ENCODE measurements around the gene FOXK1. TPM values are rescaled to one million over a fixed set of nuclear protein-coding genes. Genes with fewer than 3 reads are reported as not detected.
"Not testable (repeated sequence)": the region's sequence is repeated elsewhere in the genome, so short reads cannot be mapped to it uniquely, and the experiment has no call there.

FOXK1 gene
- total RNA-seq, 5 donors from 2014 or later (not counting 1 experiment from before 2014, with no cell fraction given), result 63.9 to 79.7 (median 74.2) TPM

DNA sequence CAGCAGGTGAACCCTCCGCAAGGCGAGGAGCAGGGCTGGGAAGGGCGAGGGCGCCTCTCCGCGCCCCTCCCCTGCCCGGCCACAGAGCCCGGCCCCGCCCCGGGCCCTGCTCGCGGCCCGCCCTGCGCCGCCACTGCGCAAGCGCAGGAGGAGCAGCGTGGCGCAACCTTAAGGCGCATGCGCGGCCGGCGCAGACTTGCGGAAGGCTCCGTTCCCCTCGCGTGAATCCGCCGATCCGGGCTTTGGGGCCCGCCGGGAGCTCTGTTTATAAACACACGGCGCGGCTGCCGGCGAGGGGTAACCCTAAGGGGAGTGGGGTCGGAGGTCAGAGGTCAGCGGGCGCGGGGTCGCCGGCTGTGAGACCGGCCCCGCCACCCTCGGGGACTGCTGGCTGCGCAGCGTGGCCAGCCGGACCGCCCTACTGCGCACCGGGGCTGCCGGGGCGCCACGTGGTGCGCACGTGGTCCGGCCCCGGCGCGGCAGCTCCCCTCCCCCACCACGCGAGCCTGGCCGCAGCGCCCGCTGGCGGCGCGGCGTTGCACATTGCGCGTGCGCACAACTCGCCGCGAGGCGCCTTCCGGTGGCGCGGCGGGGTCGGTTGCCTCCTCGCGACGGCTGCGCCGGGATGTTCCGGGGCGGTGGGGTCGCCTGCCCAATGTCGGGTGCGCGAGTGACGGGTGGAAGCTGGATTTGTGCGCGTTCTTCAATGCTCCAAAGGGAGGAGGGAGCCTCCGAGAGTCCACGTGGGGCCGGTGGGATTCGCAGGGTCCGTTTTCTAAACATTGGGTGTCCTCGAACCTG lies 40.2 kb upstream of the FOXK1 start:
- Histone ChIP-seq H3K27me3 (replicated peaks in 1 of 2; ENCODE audit: control insufficient read depth in 2 of 2, extremely low read depth in 1 of 2, insufficient read depth in 2 of 2, low read length in 1 of 2) (peaks cover 0 to 3% of the 10 kb centered on the region in 2 experiments), H3K9me3 (no peaks in the 10 kb centered on the region), H3K4me1 (ENCODE audit: control insufficient read depth in 1 of 2, extremely low read depth in 1 of 2, insufficient read depth in 2 of 2, low read length in 2 of 2) (peaks cover 7 to 19% of the 10 kb centered on the region in 2 experiments), H3K27ac (ENCODE audit: low read length) (peak overlapping the region; percentile 93), H3K36me3 (ENCODE audit: control insufficient read depth in 2 of 2, extremely low read depth in 1 of 2, insufficient read depth in 1 of 2, low read length in 1 of 2) (no peaks in the 10 kb centered on the region), H3K4me3 (ENCODE audit: control insufficient read depth in 1 of 2, extremely low read depth in 1 of 2, low read length in 1 of 2) (peak overlapping the region; percentile 79 to 85)
- DNase-seq, result peak; percentile 88 to 99 (median 95)
- H3K4me1 Mint-ChIP-seq, result peaks cover 14 to 20% (median 18%) of the 10 kb centered on the region in 3 donors
- POLR2A ChIA-PET, result interaction anchor here (0.6 to 0.9 kb wide), 5 partner anchors 43 to 1180 kb away, joined by 3 to 5 read pairs (median 4); partner anchors contain the start of gene AP5Z1 (in 1 of the 2)
- H3K4me3 Mint-ChIP-seq, result peak overlapping the region; percentile 86 to 88 (median 88)
- H3K9me3 Mint-ChIP-seq, result no peaks in the 10 kb centered on the region
- peak; percentile 80 to 88 (median 85) for ATAC-seq (replicated peaks in 1 of 4)
- H3K27me3 Mint-ChIP-seq, result no peaks in the 10 kb centered on the region
- H3K36me3 Mint-ChIP-seq, result no peaks in the 10 kb centered on the region
- under 1% methylated on average over 85 of the region's 103 CpGs for WGBS (ENCODE audit: insufficient coverage)
- CTCF ChIA-PET, result interaction anchor here (0.5 to 1.5 kb wide), 10 partner anchors 30 to 331 kb away, joined by 3 to 12 read pairs (median 4); partner anchors contain the start of genes AP5Z1 (in 1 of the 2) and FOXK1 (in 1 of the 2)
- H3K27ac Mint-ChIP-seq, result peak overlapping the region; percentile 95 to 97

DNA sequence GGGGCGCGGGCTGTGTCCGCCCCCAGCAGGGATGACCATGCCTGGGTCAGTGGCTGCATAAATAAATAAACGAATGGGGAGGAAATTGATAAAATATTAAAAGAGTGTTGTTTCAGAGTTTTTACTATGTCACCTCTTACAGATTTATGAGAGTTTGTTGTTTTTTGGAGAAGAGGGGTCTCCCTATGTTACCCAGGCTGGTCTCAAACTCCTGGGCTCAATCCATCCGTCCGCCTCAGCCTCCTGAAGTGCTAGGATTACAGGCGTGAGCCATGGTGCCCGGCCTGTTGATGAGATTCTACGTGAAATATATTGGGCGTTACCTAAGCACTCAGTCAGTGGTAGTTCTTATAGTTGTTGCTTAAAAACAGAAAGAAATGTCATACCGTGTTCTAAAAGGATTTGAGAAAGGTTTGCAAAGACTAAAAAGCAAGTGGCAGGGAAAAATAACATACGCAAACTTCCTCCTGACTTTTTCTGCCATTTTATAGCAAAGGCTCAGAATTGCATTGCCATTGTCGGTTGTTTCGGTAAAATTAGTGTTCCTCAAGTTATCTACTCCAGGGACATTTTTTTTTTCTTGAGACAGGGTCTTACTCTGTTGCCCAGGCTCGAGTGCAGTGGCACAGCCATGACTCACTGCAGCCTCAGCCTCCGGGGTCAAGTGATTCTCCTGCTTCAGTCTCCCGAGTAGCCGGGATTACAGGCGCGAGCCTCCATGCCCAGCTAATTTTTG lies 39.5 kb upstream of the FOXK1 start:
- Mint-ChIP-seq H3K27ac (peak overlapping the region; percentile 95 to 97), H3K9me3 (no peaks in the 10 kb centered on the region), H3K4me1 (peaks cover 14 to 20% (median 18%) of the 10 kb centered on the region in 3 donors), H3K4me3 (peak overlapping the region; percentile 86 to 88 (median 88)), H3K36me3 (no peaks in the 10 kb centered on the region), H3K27me3 (no peaks in the 10 kb centered on the region)
- ChIA-PET CTCF (interaction anchor here in 1 of 2 donors (1.1 to 1.5 kb wide), 3 partner anchors 31 to 133 kb away, joined by 3 to 12 read pairs (median 7); partner anchors contain the start of genes AP5Z1 and FOXK1), POLR2A (interaction anchor here in 1 of 2 donors (0.6 to 0.7 kb wide), 2 partner anchors 108 to 1181 kb away, joined by 3 to 8 read pairs; no protein-coding TSS in a partner anchor)
- DNase-seq, result peak in 2 of 35 experiments; percentile 1 to 23
- ATAC-seq (replicated peaks in 1 of 4), result no peak
- WGBS (ENCODE audit: insufficient coverage), result 62% methylated on average over 9 of the region's 20 CpGs
- Histone ChIP-seq H3K36me3 (ENCODE audit: control insufficient read depth in 2 of 2, extremely low read depth in 1 of 2, insufficient read depth in 1 of 2, low read length in 1 of 2) (no peaks in the 10 kb centered on the region), H3K9me3 (no peaks in the 10 kb centered on the region), H3K4me1 (ENCODE audit: control insufficient read depth in 1 of 2, extremely low read depth in 1 of 2, insufficient read depth in 2 of 2, low read length in 2 of 2) (peaks cover 7 to 19% of the 10 kb centered on the region in 2 experiments), H3K27ac (ENCODE audit: low read length) (peak overlapping the region; percentile 93), H3K4me3 (ENCODE audit: control insufficient read depth in 1 of 2, extremely low read depth in 1 of 2, low read length in 1 of 2) (peak overlapping the region; percentile 79 to 85), H3K27me3 (replicated peaks in 1 of 2; ENCODE audit: control insufficient read depth in 2 of 2, extremely low read depth in 1 of 2, insufficient read depth in 2 of 2, low read length in 1 of 2) (peaks cover 0 to 3% of the 10 kb centered on the region in 2 experiments)

DNA sequence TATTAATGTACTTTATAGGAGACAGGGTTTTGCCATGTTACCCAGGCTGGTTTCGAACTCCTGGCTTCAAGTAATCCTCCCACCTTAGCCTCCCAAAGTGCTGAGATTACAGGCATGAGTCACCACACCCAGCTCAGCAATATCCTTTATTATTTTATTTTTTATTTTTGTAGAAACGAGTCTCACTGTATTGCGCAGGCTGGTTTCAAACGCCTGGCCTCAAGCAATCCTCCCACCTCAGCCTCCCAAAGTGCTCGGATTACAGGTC lies 39.0 kb upstream of the FOXK1 start:
- peak overlapping the region; percentile 86 to 88 (median 88) for H3K4me3 Mint-ChIP-seq
- H3K9me3 Mint-ChIP-seq; ATAC-seq (replicated peaks in 1 of 4); H3K4me3 ChIP-seq (ENCODE audit: control insufficient read depth in 1 of 2, extremely low read depth in 1 of 2, low read length in 1 of 2); H3K36me3 Mint-ChIP-seq; H3K36me3 ChIP-seq (ENCODE audit: control insufficient read depth in 2 of 2, extremely low read depth in 1 of 2, insufficient read depth in 1 of 2, low read length in 1 of 2); H3K27me3 ChIP-seq (replicated peaks in 1 of 2; ENCODE audit: control insufficient read depth in 2 of 2, extremely low read depth in 1 of 2, insufficient read depth in 2 of 2, low read length in 1 of 2); H3K27ac ChIP-seq (ENCODE audit: low read length); DNase-seq; H3K9me3 ChIP-seq; H3K27me3 Mint-ChIP-seq; CTCF ChIA-PET: not testable (repeated sequence)
- H3K27ac Mint-ChIP-seq, result peak overlapping the region; percentile 95 to 97
- WGBS (ENCODE audit: insufficient coverage), result no CpG with 5 or more reads among the region's 5 CpGs
- H3K4me1 Mint-ChIP-seq, result peaks cover 14 to 20% (median 18%) of the 10 kb centered on the region in 3 donors
- H3K4me1 ChIP-seq (ENCODE audit: control insufficient read depth in 1 of 2, extremely low read depth in 1 of 2, insufficient read depth in 2 of 2, low read length in 2 of 2), result peaks cover 7 to 19% of the 10 kb centered on the region in 2 experiments
- POLR2A ChIA-PET, result interaction anchor here in 1 of 2 donors (0.6 kb wide), 1 partner anchor 107 kb away, joined by 8 read pairs; no protein-coding TSS in a partner anchor

GRCh38 chr7:4645246-4645645 lies 36.8 kb upstream of the FOXK1 start:
- no peak overlapping the region for H3K27ac ChIP-seq (ENCODE audit: low read length)
- ChIA-PET CTCF (no interaction called here), POLR2A (no interaction called here)
- no peaks in the 10 kb centered on the region for H3K27me3 ChIP-seq (replicated peaks in 1 of 2; ENCODE audit: control insufficient read depth in 2 of 2, extremely low read depth in 1 of 2, insufficient read depth in 2 of 2, low read length in 1 of 2)
- no peaks in the 10 kb centered on the region for H3K36me3 ChIP-seq (ENCODE audit: control insufficient read depth in 2 of 2, extremely low read depth in 1 of 2, insufficient read depth in 1 of 2, low read length in 1 of 2)
- ATAC-seq (replicated peaks in 1 of 4) (no peak), DNase-seq (no peak)
- Mint-ChIP-seq H3K27me3 (no peaks in the 10 kb centered on the region), H3K4me3 (no peak overlapping the region), H3K4me1 (peaks cover 8 to 15% (median 13%) of the 10 kb centered on the region in 3 donors), H3K9me3 (no peaks in the 10 kb centered on the region), H3K27ac (no peak overlapping the region), H3K36me3 (no peaks in the 10 kb centered on the region)
- H3K9me3 ChIP-seq, result no peaks in the 10 kb centered on the region
- H3K4me1 ChIP-seq (ENCODE audit: control insufficient read depth in 1 of 2, extremely low read depth in 1 of 2, insufficient read depth in 2 of 2, low read length in 2 of 2), result peaks cover 7 to 16% of the 10 kb centered on the region in 2 experiments
- no CpG with 5 or more reads among the region's 2 CpGs for WGBS (ENCODE audit: insufficient coverage)
- H3K4me3 ChIP-seq (ENCODE audit: control insufficient read depth in 1 of 2, extremely low read depth in 1 of 2, low read length in 1 of 2), result no peak overlapping the region

- Mint-ChIP-seq H3K4me3 (no peak overlapping the region), H3K27me3 (no peaks in the 10 kb centered on the region), H3K9me3 (no peaks in the 10 kb centered on the region), H3K4me1 (no peaks in the 10 kb centered on the region), H3K36me3 (no peaks in the 10 kb centered on the region), H3K27ac (no peak overlapping the region)
- Histone ChIP-seq H3K27ac (ENCODE audit: low read length) (no peak overlapping the region), H3K9me3 (no peaks in the 10 kb centered on the region), H3K4me3 (ENCODE audit: control insufficient read depth in 1 of 2, extremely low read depth in 1 of 2, low read length in 1 of 2) (no peak overlapping the region), H3K36me3 (ENCODE audit: control insufficient read depth in 2 of 2, extremely low read depth in 1 of 2, insufficient read depth in 1 of 2, low read length in 1 of 2) (no peaks in the 10 kb centered on the region), H3K4me1 (ENCODE audit: control insufficient read depth in 1 of 2, extremely low read depth in 1 of 2, insufficient read depth in 2 of 2, low read length in 2 of 2) (no peaks in the 10 kb centered on the region), H3K27me3 (replicated peaks in 1 of 2; ENCODE audit: control insufficient read depth in 2 of 2, extremely low read depth in 1 of 2, insufficient read depth in 2 of 2, low read length in 1 of 2) (no peaks in the 10 kb centered on the region)
- DNase-seq (no peak), ATAC-seq (replicated peaks in 1 of 4) (no peak)
- WGBS (ENCODE audit: insufficient coverage), result 85% methylated on average over 4 of the region's 7 CpGs
- ChIA-PET POLR2A (interaction anchor here in 1 of 2 donors (0.7 kb wide), 1 partner anchor 18 kb away, joined by 9 read pairs; no protein-coding TSS in a partner anchor), CTCF (no interaction called here)
These were observed 34.0 kb upstream of the FOXK1 start for GRCh38 chr7:4648111-4648510.

- H3K27ac Mint-ChIP-seq, result no peak overlapping the region
- WGBS (ENCODE audit: insufficient coverage), result 88% methylated on average over 17 of the region's 18 CpGs
- ChIA-PET CTCF (interaction anchor here in 1 of 2 donors (0.7 kb wide), 1 partner anchor 27 kb away, joined by 3 read pairs; no protein-coding TSS in a partner anchor), POLR2A (no interaction called here)
- H3K4me3 Mint-ChIP-seq, result no peak overlapping the region
- Histone ChIP-seq H3K4me1 (ENCODE audit: control insufficient read depth in 1 of 2, extremely low read depth in 1 of 2, insufficient read depth in 2 of 2, low read length in 2 of 2) (no peaks in the 10 kb centered on the region), H3K27ac (ENCODE audit: low read length) (no peak overlapping the region), H3K36me3 (ENCODE audit: control insufficient read depth in 2 of 2, extremely low read depth in 1 of 2, insufficient read depth in 1 of 2, low read length in 1 of 2) (no peaks in the 10 kb centered on the region), H3K4me3 (ENCODE audit: control insufficient read depth in 1 of 2, extremely low read depth in 1 of 2, low read length in 1 of 2) (no peak overlapping the region), H3K9me3 (no peaks in the 10 kb centered on the region), H3K27me3 (replicated peaks in 1 of 2; ENCODE audit: control insufficient read depth in 2 of 2, extremely low read depth in 1 of 2, insufficient read depth in 2 of 2, low read length in 1 of 2) (peaks cover 0 to 6% of the 10 kb centered on the region in 2 experiments)
- ATAC-seq (replicated peaks in 1 of 4), result no peak
- DNase-seq, result no peak
- H3K27me3 Mint-ChIP-seq, result no peaks in the 10 kb centered on the region
- no peaks in the 10 kb centered on the region for H3K4me1 Mint-ChIP-seq
- no peaks in the 10 kb centered on the region for H3K36me3 Mint-ChIP-seq
- no peaks in the 10 kb centered on the region for H3K9me3 Mint-ChIP-seq
These were observed 31.6 kb upstream of the FOXK1 start for GRCh38 chr7:4650433-4651047.

Measured in T-cell (primary cell).